NCI-H226 (cell line): ENCODE measurements around the gene SRSF11.
"Not testable (repeated sequence)": the region's sequence is repeated elsewhere in the genome, so short reads cannot be mapped to it uniquely, and the experiment has no call there.

Source experiments
- DNase-seq: peaks from one replicate; pipeline ENCODE4 v3.0.0-alpha.2; 2015

The SRSF11 gene, protein sequence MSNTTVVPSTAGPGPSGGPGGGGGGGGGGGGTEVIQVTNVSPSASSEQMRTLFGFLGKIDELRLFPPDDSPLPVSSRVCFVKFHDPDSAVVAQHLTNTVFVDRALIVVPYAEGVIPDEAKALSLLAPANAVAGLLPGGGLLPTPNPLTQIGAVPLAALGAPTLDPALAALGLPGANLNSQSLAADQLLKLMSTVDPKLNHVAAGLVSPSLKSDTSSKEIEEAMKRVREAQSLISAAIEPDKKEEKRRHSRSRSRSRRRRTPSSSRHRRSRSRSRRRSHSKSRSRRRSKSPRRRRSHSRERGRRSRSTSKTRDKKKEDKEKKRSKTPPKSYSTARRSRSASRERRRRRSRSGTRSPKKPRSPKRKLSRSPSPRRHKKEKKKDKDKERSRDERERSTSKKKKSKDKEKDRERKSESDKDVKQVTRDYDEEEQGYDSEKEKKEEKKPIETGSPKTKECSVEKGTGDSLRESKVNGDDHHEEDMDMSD

GRCh38 chr1:70221238-70222121 is at the start of gene SRSF11:
Gene SRSF11, plus strand, starts transcription at chr1:70221380. Its CDS starts 257 bp downstream, at chr1:70221637.
- peak; percentile 91 for DNase-seq

- DNase-seq = no peak
Measured at GRCh38 chr1:70171512-70171911, 49.7 kb upstream of the SRSF11 start.

GRCh38 chr1:70185181-70185580 is 36.0 kb upstream of the SRSF11 start:
- not testable (repeated sequence) for DNase-seq

DNA sequence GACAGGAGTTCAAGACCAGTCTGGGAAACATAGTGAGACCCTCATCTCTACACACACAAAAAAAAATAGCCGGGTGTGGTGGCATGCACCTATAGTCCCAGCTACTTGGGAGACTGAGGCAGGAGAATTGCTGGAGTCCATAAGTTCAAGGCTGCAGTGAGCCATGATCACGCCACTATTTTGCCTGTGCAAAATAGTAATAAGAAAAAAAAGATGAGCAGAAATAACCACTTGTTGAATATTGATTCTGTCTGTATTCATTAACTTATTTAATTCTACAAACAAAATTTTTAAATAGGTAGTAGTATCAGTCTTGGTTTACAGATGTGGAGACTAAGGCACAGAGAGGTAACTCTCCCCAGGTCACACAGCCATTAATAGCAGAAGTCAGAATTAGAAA is 32.7 kb upstream of the SRSF11 start:
- DNase-seq = no peak

GRCh38 chr1:70190180-70190579 is 31.0 kb upstream of the SRSF11 start:
- DNase-seq = no peak

GRCh38 chr1:70192446-70192845 is 28.7 kb upstream of the SRSF11 start:
- DNase-seq = not testable (repeated sequence)

DNA sequence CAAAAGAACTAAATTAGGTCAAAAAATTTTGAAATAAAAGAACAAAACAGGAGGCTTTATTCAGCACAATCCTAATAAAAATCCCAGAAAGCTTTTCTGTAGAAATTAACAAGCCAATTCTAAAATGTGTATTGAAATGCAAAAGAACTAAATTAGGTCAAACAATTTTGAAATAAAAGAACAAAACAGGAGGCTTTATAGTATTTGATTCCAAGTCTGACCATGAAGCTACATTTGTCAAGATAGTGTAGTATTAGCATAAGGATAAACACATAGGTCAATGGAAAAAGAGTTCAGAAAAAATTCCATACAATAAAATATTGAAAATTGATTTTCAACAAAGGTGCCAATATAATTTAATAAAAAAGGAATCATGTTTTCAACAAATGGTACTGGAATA is 26.6 kb upstream of the SRSF11 start:
- DNase-seq = no peak

DNA sequence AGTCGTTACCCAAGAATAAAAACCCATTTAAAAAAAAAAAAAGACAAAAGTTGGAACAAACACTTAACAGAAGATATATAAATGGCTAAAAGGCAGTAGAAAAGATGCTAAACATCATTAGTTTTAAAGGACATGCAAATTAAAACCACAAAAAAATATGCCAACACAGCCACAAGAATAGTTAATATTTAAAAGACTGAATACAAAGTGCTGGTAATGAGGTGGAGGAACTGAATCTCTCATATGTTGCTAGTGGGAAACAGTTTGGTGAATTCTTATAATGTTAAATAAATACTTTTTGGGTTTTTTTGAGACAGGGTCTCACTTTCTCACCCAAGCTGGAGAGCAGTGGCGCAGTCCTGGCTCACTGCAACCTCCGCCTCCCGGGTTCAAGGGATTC is 25.8 kb upstream of the SRSF11 start:
- no peak for DNase-seq

DNA sequence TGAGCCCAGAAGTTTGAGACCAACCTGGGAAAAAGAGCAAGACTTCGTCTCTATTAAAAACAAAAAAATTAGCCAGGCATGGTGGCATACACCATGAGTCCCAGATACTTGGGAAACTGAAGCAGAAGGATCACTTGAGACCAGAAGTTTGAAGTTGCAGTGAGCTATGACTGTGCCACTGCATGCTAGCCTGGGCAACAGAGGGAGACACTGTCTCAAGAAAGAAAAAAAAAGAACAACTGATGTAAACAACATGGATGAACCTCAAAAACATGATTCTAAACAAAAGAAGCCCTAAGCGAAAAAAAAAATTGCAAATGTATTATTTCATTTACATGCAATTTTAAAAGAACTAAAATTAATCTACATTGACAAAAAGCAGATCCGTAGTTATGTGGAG is 24.8 kb upstream of the SRSF11 start:
- no peak for DNase-seq

DNA sequence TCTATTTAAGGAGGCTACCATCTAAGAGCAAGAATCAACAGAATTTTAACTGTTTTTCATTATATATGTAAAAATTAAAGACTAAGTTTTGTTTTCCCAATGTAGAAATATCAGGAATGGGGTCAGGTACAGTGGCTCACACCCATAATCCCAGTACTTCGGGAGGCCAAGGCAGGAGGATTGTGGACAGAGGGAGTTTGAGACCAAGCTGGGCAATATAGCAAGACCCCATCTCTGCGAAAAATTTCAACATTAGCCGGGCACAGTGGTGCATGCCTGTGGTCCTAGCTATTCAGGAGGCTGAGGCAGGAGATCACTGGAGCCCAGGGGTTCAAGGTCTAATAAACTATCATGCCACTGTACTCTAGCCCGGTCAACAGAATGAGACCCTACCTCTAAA is 21.1 kb upstream of the SRSF11 start:
- no peak for DNase-seq

GRCh38 chr1:70202173-70202758 is 18.9 kb upstream of the SRSF11 start:
- no peak for DNase-seq

GRCh38 chr1:70204139-70204538 is 17.0 kb upstream of the SRSF11 start:
- DNase-seq = no peak

- DNase-seq = no peak
Measured at GRCh38 chr1:70204600-70204999, 16.6 kb upstream of the SRSF11 start.

DNA sequence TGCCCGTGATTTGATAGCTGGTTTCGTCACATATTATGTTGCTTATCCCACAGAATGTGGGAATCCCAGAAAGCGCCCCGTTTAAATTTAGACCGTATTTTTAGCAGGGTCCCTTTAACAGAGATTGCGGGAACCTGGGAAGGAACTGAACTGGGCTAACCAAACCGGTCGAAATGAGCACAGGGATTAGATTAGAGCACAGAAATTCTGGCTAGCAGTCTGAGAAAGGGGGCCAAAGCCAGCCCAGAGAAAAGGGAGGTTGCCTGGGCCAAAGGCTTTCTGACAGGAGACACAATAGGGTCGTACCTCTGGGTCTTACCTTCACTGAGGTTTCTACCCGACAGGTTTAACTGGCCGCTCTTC is 16.1 kb upstream of the SRSF11 start:
- DNase-seq = no peak

- peak; percentile 95 for DNase-seq
Measured at GRCh38 chr1:70205434-70206118, 15.6 kb upstream of the SRSF11 start, which contains the start of gene LRRC40. Gene LRRC40, minus strand, starts transcription at chr1:70205579. Its CDS starts 39 bp downstream, at chr1:70205540.

DNA sequence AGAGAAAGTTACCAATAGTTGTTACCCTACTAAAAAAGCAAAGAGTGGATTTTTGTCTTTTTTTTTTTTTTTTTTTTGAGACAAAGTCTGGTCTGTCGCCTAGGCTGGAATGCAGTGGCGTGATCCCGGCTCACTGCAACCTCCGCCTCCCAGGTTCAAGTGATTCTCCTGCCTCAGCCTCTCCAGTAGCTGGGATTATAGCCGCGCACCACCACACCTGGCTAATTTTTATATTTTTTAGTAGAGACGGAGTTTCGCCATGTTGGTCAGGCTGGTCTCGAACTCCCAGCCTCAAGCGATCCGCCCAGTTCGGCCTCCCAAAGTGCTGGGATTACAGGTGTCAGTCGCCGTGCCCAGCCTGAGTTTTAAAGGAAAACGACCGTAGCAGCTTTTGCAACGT is 14.3 kb upstream of the SRSF11 start:
- not testable (repeated sequence) for DNase-seq

DNA sequence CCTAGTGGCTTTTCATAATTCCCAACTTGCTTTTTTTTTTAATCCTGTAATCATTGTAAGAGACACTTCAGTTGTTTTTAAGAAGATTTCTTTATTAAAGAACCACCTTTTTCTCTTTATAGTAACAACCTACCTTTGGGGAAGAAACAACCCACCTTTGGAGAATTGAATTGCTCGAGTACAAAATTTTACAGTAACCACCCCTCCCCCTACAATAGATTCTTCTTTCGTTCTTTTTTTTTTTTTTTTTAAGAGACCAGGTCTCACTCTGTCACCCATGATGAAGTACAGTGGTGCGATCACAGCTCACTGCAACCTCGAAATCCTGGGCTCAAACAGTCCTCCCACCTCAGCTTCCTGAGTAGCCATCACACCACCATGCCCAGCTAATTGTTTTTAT is 13.7 kb upstream of the SRSF11 start:
- DNase-seq = no peak

DNA sequence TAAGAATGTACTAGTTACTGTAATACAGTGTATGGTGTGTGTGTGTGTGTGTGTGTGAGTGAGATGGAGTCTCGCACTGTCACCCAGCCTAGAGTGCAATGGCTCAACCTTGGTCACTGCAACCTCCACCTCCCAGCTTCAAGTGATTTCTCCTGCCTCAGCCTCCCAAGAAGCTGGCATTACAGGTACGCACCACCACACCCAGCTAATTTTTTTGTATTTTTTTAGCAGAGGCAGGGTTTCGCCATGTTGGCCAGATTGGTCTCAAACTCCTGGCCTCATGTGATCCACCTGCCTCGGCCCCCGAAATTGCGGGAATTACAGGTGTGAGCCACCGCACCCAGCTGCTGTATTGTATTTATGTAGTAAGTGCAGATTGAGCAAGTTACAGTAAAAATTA is 12.9 kb upstream of the SRSF11 start:
- DNase-seq = no peak

GRCh38 chr1:70210820-70211219 is 10.4 kb upstream of the SRSF11 start:
- no peak for DNase-seq

DNA sequence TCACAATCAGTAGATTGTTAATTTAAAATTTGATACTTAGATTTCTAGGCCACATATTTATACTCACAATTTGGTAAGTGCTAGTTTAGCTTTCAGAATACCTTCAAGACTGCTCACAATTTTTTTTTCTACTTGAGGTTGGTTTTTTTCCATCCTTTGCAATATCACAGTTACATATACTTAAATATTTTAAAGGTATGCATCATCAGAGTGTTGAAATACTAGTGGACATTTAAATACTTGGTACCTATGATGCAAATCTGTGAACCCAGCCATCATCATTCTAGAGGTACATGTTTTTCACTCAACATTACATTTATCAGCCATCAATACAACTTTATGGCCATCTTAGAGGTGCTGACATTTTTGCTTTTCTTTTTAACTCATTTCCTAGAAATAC is 9.6 kb upstream of the SRSF11 start:
- DNase-seq = no peak

- DNase-seq = no peak
Measured at GRCh38 chr1:70220015-70220414, 1.2 kb upstream of the SRSF11 start.

DNA sequence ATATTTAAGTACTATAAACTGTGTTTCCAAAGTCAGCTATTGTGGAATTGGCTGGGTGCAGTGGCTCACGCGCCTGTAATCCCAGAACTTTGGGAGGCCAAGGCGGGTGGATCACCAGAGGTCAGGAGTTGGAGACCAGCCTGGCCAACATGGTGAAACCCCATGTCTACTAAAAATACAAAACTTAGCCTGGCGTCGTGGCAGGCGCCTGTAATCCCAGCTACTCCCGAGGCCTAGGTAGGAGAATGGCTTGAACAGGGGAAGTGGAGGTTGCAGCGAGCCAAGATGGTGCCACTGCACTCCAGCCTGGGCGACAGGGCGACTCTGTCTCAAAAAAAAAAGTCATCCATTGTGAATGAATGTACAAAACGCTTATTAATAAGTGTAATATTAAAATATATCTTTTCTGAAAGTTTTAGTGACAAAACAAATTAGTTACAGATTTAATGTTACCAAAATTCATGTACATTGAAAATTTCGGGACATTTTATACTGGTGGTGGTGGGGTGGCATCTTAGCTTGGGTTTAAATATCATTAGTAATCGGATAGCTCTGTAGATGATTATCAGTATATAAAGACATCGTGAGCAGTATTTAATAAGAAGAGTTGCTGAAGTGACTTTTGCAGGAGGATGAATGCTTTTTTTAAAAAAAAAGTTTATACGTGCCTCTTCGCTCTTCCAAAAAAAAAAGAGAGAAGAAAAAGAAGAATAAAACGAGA is 503 bp upstream of the SRSF11 start:
- no peak for DNase-seq
